DND-41 (cell line): ENCODE measurements around the gene PRKCD.

ENCODE experiments used
- ATAC-seq: fragments of 200-7000 bp; cut with Tn5 transposase; 3 replicates; pipeline ENCODE4 v1.9.1; 2021; ENCODE audit warnings: low read depth; ENCODE audit not compliant: insufficient read depth
- DNase-seq: peaks from one replicate; pipeline ENCODE4 v3.0.0-alpha.2; 2020
- H2AFZ ChIP-seq: 2 replicates; pipeline ENCODE4 v1.6.0; 2012; ENCODE audit warnings: low read depth, low read length
- H3K27ac ChIP-seq: 2 replicates; pipeline ENCODE4 v1.5.1; 2012; ENCODE audit warnings: low read length, inconsistent platforms
- H3K27me3 ChIP-seq: fragments of 200-600 bp; sonication (generic); 2 replicates; pipeline ENCODE4 v1.6.0; 2012; ENCODE audit warnings: low read length, mild to moderate bottlenecking, inconsistent platforms; ENCODE audit not compliant: insufficient read depth, poor library complexity
- H3K36me3 ChIP-seq: 2 replicates; pipeline ENCODE4 v1.5.1; 2012; ENCODE audit warnings: low read length, inconsistent platforms; ENCODE audit not compliant: insufficient read depth
- H3K4me1 ChIP-seq: 2 replicates; pipeline ENCODE4 v1.5.1; 2012; ENCODE audit warnings: mild to moderate bottlenecking, low read length; ENCODE audit not compliant: insufficient read depth
- H3K4me2 ChIP-seq: 2 replicates; pipeline ENCODE4 v1.6.0; 2012; ENCODE audit warnings: mild to moderate bottlenecking, moderate library complexity, low read length, inconsistent platforms; ENCODE audit not compliant: insufficient read depth
- H3K4me3 ChIP-seq, 2 experiments: fragments of 200-600 bp in 1 of 2; shearing (Covaris generic) in 1 of 2; 2 replicates each; pipeline ENCODE4 v1.5.1; 2012 to 2016; ENCODE audit warnings: inconsistent platforms in 2 of 2, low read length in 2 of 2, mild to moderate bottlenecking in 2 of 2, low read depth in 1 of 2, moderate library complexity in 1 of 2
- H3K79me2 ChIP-seq: 2 replicates; pipeline ENCODE4 v1.6.0; 2012; ENCODE audit warnings: low read length, inconsistent platforms; ENCODE audit not compliant: insufficient read depth
- H3K9ac ChIP-seq: 2 replicates; pipeline ENCODE4 v1.6.0; 2012; ENCODE audit warnings: low read depth, mild to moderate bottlenecking, inconsistent platforms, low read length, moderate library complexity
- H3K9me3 ChIP-seq: 2 replicates; pipeline ENCODE4 v1.5.1; 2012; ENCODE audit warnings: low read length, moderate library complexity, mild to moderate bottlenecking, inconsistent platforms; ENCODE audit not compliant: insufficient read depth, severe bottlenecking
- H4K20me1 ChIP-seq: 2 replicates; pipeline ENCODE4 v1.6.0; 2012; ENCODE audit warnings: low read length; ENCODE audit not compliant: insufficient read depth
- EZH2 ChIP-seq: IDR thresholded peaks from 3 replicates; pipeline ENCODE4 v1.6.1; 2012; ENCODE audit warnings: borderline replicate concordance, low read depth, mild to moderate bottlenecking, moderate library complexity, low read length, inconsistent platforms; ENCODE audit not compliant: severe bottlenecking
- TF ChIP-seq, protein P1 (sequence below): IDR thresholded peaks from 2 replicates; pipeline ENCODE4 v1.5.1; 2012; ENCODE audit warnings: borderline replicate concordance, low read length, moderate library complexity, mild to moderate bottlenecking; ENCODE audit not compliant: poor library complexity, severe bottlenecking; ENCODE audit errors: extremely low read depth

Gene PRKCD

GRCh38 chr3:53195602-53196574, 34.9 kb downstream of the PRKCD start:
- Histone ChIP-seq H3K4me3 (no peak overlapping the region), H2AFZ (peak overlapping the region; percentile 3; the same call in 1 of the 2 replicates)

GRCh38 chr3:53196575-53197407, 35.8 kb downstream of the PRKCD start:
- Histone ChIP-seq H3K4me1 (peaks cover 4% of the 10 kb centered on the region), H3K36me3 (no peaks in the 10 kb centered on the region), H3K27me3 (peaks cover 3% of the 10 kb centered on the region), H3K9me3 (no peaks in the 10 kb centered on the region), H3K4me3 (no peak overlapping the region), H3K9ac (no peak overlapping the region), H2AFZ (no peak overlapping the region), H3K4me2 (no peak overlapping the region), H3K79me2 (no peaks in the 10 kb centered on the region), H3K27ac (no peak overlapping the region), H4K20me1 (no peaks in the 10 kb centered on the region; the same call in 1 of the 2 replicates)
- no peak for ATAC-seq
- TF ChIP-seq, protein P1, sequence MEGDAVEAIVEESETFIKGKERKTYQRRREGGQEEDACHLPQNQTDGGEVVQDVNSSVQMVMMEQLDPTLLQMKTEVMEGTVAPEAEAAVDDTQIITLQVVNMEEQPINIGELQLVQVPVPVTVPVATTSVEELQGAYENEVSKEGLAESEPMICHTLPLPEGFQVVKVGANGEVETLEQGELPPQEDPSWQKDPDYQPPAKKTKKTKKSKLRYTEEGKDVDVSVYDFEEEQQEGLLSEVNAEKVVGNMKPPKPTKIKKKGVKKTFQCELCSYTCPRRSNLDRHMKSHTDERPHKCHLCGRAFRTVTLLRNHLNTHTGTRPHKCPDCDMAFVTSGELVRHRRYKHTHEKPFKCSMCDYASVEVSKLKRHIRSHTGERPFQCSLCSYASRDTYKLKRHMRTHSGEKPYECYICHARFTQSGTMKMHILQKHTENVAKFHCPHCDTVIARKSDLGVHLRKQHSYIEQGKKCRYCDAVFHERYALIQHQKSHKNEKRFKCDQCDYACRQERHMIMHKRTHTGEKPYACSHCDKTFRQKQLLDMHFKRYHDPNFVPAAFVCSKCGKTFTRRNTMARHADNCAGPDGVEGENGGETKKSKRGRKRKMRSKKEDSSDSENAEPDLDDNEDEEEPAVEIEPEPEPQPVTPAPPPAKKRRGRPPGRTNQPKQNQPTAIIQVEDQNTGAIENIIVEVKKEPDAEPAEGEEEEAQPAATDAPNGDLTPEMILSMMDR = no peak
- no peak for TF ChIP-seq EZH2
- DNase-seq = no peak

More at GRCh38 chr3:53195602-53196574, 34.9 kb downstream of the PRKCD start:
- no peak overlapping the region for H3K9ac ChIP-seq
- DNase-seq (peak; percentile 51), ATAC-seq (peak; percentile 87)
- no peaks in the 10 kb centered on the region for H3K9me3 ChIP-seq
- H3K4me1 ChIP-seq = peaks cover 4% of the 10 kb centered on the region
- no peaks in the 10 kb centered on the region for H3K36me3 ChIP-seq
- no peak overlapping the region for H3K4me2 ChIP-seq
- TF ChIP-seq EZH2 = no peak
- TF ChIP-seq, protein P1 = peak; percentile 91
- no peaks in the 10 kb centered on the region for H3K79me2 ChIP-seq
- no peak overlapping the region for H3K27ac ChIP-seq
- H3K27me3 ChIP-seq = peaks cover 3% of the 10 kb centered on the region
- no peaks in the 10 kb centered on the region; the same call in 1 of the 2 replicates for H4K20me1 ChIP-seq

- Histone ChIP-seq H3K27me3 (peaks cover 3% of the 10 kb centered on the region), H3K9me3 (no peaks in the 10 kb centered on the region), H3K9ac (no peak overlapping the region), H2AFZ (peak overlapping the region; percentile 13; the same call in 1 of the 2 replicates), H3K36me3 (no peaks in the 10 kb centered on the region), H3K27ac (no peak overlapping the region), H3K4me2 (no peak overlapping the region), H3K4me1 (peaks cover 4% of the 10 kb centered on the region), H3K79me2 (no peaks in the 10 kb centered on the region), H3K4me3 (no peak overlapping the region), H4K20me1 (no peaks in the 10 kb centered on the region; the same call in 1 of the 2 replicates)
- TF ChIP-seq EZH2 = no peak
- TF ChIP-seq, protein P1 = no peak
- DNase-seq = no peak
- ATAC-seq = no peak
Observed at GRCh38 chr3:53198256-53198977, 37.4 kb downstream of the PRKCD start.
